Liver (tissue), 3 donors: ENCODE measurements around the gene PREX1.

ENCODE experiments used
- CTCF ChIP-seq: fragments of 150-350 bp; IDR thresholded peaks from 2 replicates; pipeline ENCODE4 v1.5.1; 2017; ENCODE audit warnings: improper control_type of control experiment, low read depth, low read length; ENCODE audit not compliant: missing input control
- FOXA1 ChIP-seq: IDR thresholded peaks from 2 replicates; pipeline ENCODE4 v1.6.1; 2016; ENCODE audit warnings: antibody characterized with exemption
- JUND ChIP-seq, 2 donors: IDR thresholded peaks; 2 replicates each; pipeline ENCODE4 v1.6.1; 2016; ENCODE audit warnings: antibody characterized with exemption in 2 of 2
- SP1 ChIP-seq: IDR thresholded peaks from 2 replicates; pipeline ENCODE4 v1.6.1; 2018; ENCODE audit warnings: antibody characterized with exemption, mild to moderate bottlenecking
- TAF1 ChIP-seq: conservative IDR thresholded peaks from 2 replicates; pipeline ENCODE4 v1.6.1; 2016; ENCODE audit warnings: antibody characterized with exemption, mild to moderate bottlenecking
- YY1 ChIP-seq: IDR thresholded peaks from 2 replicates; pipeline ENCODE4 v1.6.1; 2016; ENCODE audit warnings: antibody characterized with exemption, mild to moderate bottlenecking
- ZBTB33 ChIP-seq: IDR thresholded peaks from 2 replicates; pipeline ENCODE4 v1.6.1; 2016; ENCODE audit warnings: antibody characterized with exemption
- TF ChIP-seq, protein P1 (sequence below): IDR thresholded peaks from 2 replicates; pipeline ENCODE4 v1.6.1; 2016; ENCODE audit warnings: antibody characterized with exemption
- TF ChIP-seq, protein P2 (sequence below): IDR thresholded peaks from 2 replicates; pipeline ENCODE4 v1.6.1; 2016; ENCODE audit warnings: antibody characterized with exemption, mild to moderate bottlenecking
- TF ChIP-seq, protein P3 (sequence below): IDR thresholded peaks from 2 replicates; pipeline ENCODE4 v1.6.1; 2016; ENCODE audit warnings: antibody characterized with exemption
- donor health status: healthy.
- donor health status: healthy.

DNA sequence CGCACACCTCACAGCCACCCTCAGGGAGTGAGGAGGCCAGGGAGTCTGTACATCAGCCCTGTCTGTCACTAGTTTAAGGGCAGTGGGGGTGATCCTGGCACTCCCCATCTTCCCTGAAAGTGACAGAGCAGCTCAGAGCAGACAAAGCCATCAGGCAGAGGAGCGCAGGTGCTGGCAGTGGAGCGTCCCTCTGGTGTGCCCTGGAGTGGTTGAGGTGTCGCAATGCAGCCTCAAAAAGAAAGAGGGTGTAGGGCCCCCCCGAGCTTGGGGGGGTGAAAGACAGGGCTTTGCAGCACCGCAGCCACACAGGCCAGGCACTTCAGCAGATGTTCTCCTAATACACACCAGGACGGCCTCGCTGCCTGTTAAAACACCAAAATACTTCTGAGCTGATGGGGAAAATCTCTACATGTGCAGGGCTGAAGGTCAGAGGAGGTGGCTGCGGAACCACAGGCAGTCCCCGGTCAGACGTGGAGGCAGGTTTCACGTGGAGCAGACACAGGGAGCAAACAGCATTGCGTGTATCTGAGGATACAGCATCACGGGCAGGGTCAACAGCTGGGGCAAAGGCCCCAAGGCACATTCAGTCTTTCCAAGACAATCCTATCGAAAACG is 69.5 kb downstream of the PREX1 start:
- TF ChIP-seq JUND (IDR thresholded peaks at IDR 0.05) (no peak), CTCF (no peak), YY1 (no peak), SP1 (no peak), TAF1 (no peak), FOXA1 (no peak), ZBTB33 (no peak)
- TF ChIP-seq, protein P1, sequence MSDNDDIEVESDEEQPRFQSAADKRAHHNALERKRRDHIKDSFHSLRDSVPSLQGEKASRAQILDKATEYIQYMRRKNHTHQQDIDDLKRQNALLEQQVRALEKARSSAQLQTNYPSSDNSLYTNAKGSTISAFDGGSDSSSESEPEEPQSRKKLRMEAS, result no peak
- TF ChIP-seq, protein P2, sequence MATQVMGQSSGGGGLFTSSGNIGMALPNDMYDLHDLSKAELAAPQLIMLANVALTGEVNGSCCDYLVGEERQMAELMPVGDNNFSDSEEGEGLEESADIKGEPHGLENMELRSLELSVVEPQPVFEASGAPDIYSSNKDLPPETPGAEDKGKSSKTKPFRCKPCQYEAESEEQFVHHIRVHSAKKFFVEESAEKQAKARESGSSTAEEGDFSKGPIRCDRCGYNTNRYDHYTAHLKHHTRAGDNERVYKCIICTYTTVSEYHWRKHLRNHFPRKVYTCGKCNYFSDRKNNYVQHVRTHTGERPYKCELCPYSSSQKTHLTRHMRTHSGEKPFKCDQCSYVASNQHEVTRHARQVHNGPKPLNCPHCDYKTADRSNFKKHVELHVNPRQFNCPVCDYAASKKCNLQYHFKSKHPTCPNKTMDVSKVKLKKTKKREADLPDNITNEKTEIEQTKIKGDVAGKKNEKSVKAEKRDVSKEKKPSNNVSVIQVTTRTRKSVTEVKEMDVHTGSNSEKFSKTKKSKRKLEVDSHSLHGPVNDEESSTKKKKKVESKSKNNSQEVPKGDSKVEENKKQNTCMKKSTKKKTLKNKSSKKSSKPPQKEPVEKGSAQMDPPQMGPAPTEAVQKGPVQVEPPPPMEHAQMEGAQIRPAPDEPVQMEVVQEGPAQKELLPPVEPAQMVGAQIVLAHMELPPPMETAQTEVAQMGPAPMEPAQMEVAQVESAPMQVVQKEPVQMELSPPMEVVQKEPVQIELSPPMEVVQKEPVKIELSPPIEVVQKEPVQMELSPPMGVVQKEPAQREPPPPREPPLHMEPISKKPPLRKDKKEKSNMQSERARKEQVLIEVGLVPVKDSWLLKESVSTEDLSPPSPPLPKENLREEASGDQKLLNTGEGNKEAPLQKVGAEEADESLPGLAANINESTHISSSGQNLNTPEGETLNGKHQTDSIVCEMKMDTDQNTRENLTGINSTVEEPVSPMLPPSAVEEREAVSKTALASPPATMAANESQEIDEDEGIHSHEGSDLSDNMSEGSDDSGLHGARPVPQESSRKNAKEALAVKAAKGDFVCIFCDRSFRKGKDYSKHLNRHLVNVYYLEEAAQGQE, result no peak
- TF ChIP-seq, protein P3, sequence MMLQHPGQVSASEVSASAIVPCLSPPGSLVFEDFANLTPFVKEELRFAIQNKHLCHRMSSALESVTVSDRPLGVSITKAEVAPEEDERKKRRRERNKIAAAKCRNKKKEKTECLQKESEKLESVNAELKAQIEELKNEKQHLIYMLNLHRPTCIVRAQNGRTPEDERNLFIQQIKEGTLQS, result no peak
